ENCODE results near the gene CYRIA. TPM values are rescaled to one million over a fixed set of nuclear protein-coding genes. Genes with fewer than 3 reads are reported as not detected.

Gene CYRIA
- 1 to 10 TPM; 1.3 TPM for total RNA-seq
- 5.8 TPM for polyA plus RNA-seq (2013, experiment 1 of 2)
- 3.5 TPM for polyA plus RNA-seq (2013, experiment 2 of 2)
- total RNA-seq = 0.12 to 31.8 (median 1.4) reads per million in 172 experiments

DNA sequence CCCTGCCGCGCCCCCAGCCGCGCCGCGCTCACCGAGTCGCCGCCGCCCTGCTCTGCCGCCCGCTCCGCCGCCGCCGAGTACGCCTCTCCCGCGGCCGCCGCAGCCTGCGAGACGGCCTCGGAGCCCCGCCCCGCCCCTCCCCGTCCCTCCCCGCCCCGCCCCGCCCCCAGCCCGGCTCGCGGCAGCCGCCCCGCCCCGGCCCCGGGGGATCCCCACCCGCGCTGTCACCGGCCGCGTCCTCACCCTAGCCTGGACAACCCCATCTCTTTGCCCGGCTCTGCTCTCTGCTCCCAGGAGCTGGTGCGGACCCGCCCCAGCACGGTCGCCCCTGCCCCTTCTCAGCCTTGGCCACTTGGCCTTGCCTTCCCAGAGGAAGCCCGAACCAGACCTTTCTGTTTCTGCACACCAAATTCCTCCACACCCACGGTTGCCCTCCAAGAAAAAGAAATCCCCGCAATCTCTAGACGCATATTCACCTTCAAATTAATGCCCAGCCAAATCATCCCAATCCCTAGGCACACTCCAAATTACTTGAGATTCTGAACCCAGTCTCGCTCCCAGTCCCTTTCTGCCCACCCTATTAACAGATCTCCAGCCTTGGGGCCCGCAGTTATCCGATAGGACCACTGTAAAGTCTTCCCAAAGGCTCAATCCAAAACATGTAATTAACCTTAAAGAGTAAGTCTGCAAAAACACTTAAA lies at the start of gene CYRIA:
CYRIA (minus strand) TSS at position 87 of the 701 bp plus-strand sequence. CDS start 77,715 bp downstream, outside the sequence.
- intact Hi-C loops (cut with DNase I, micrococcal nuclease) = no loop called here
- CTCF ChIA-PET = no interaction called here
- H3K27me3 ChIP-seq (ENCODE audit: control insufficient read depth in 1 of 2, insufficient read depth in 2 of 2, low read length in 2 of 2) = peaks cover 30 to 31% of the 10 kb centered on the region in 2 experiments
- peaks cover 56% of the 10 kb centered on the region for H3K27me3 Mint-ChIP-seq
- peaks cover 21% of the 10 kb centered on the region for H3K4me1 Mint-ChIP-seq (ENCODE audit: low read depth)
- H3K4me1 ChIP-seq (ENCODE audit: insufficient read depth, low read length) = peaks cover 25% of the 10 kb centered on the region
- no peak within 1 kb of the TSS for H3K27ac ChIP-seq (ENCODE audit: low read depth in 1 of 2, low read length in 2 of 2)
- H3K4me3 ChIP-seq (ENCODE audit: low read length) = peak within 1 kb of the TSS; percentile 54
- H3K36me3 Mint-ChIP-seq (ENCODE audit: low read depth) = no peaks in the 10 kb centered on the region
- POLR2A ChIA-PET = interaction anchor here (1.2 kb wide), 1 partner anchor 44 kb away, joined by 3 read pairs; no protein-coding TSS in a partner anchor
- no peaks in the 10 kb centered on the region for H3K9me3 Mint-ChIP-seq
- peak within 1 kb of the TSS; percentile 73 for H3K27ac Mint-ChIP-seq
- TF ChIP-seq, protein P1, sequence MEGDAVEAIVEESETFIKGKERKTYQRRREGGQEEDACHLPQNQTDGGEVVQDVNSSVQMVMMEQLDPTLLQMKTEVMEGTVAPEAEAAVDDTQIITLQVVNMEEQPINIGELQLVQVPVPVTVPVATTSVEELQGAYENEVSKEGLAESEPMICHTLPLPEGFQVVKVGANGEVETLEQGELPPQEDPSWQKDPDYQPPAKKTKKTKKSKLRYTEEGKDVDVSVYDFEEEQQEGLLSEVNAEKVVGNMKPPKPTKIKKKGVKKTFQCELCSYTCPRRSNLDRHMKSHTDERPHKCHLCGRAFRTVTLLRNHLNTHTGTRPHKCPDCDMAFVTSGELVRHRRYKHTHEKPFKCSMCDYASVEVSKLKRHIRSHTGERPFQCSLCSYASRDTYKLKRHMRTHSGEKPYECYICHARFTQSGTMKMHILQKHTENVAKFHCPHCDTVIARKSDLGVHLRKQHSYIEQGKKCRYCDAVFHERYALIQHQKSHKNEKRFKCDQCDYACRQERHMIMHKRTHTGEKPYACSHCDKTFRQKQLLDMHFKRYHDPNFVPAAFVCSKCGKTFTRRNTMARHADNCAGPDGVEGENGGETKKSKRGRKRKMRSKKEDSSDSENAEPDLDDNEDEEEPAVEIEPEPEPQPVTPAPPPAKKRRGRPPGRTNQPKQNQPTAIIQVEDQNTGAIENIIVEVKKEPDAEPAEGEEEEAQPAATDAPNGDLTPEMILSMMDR (IDR thresholded peaks at IDR 0.05) = no peak
- no peaks in the 10 kb centered on the region for H3K36me3 ChIP-seq (ENCODE audit: insufficient read depth, low read length)
- peak in 12 of 14 experiments; percentile 4 to 80 (median 32) for DNase-seq
- peak; percentile 79 for ATAC-seq (ENCODE audit: poor library complexity)
- peak within 1 kb of the TSS; percentile 84 for H3K4me3 Mint-ChIP-seq
- peaks cover 0 to 8% of the 10 kb centered on the region in 2 experiments for H3K9me3 ChIP-seq (ENCODE audit: control insufficient read depth in 1 of 2, insufficient read depth in 1 of 2, low read length in 2 of 2)

DNA sequence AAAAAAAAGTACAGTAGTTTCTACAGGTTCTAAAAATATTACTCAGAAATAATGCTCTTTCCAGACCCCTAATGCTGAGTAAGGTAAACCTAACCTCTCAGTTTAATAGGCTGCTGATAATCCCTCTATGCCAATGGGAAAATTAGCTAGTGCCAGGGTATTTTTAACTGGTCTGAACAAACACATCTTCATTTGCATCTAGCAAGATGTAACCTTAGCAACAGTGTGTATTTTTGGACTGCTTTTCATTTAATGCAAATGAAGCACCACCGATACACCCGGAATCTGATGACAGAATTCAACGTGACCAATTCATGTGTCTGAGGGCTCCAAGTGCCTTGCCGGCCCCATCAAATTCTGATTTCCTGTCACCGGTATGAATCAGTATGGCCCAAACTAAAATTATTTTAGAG lies 47.4 kb upstream of the CYRIA start:
- no peaks in the 10 kb centered on the region for H3K27me3 ChIP-seq (ENCODE audit: control insufficient read depth in 1 of 2, insufficient read depth in 2 of 2, low read length in 2 of 2)
- POLR2A ChIA-PET = no interaction called here
- no peaks in the 10 kb centered on the region for H3K9me3 ChIP-seq (ENCODE audit: control insufficient read depth in 1 of 2, insufficient read depth in 1 of 2, low read length in 2 of 2)
- CTCF ChIA-PET = no interaction called here
- H3K4me3 Mint-ChIP-seq = no peak overlapping the region
- peaks cover 4% of the 10 kb centered on the region for H3K27me3 Mint-ChIP-seq
- TF ChIP-seq, protein P1 (IDR thresholded peaks at IDR 0.05) = no peak
- intact Hi-C loops (cut with DNase I, micrococcal nuclease) = no loop called here
- H3K36me3 Mint-ChIP-seq (ENCODE audit: low read depth) = no peaks in the 10 kb centered on the region
- no peak for ATAC-seq (ENCODE audit: poor library complexity)
- H3K9me3 Mint-ChIP-seq = no peaks in the 10 kb centered on the region
- H3K4me1 ChIP-seq (ENCODE audit: insufficient read depth, low read length) = no peaks in the 10 kb centered on the region
- no peak overlapping the region for H3K4me3 ChIP-seq (ENCODE audit: low read length)
- H3K4me1 Mint-ChIP-seq (ENCODE audit: low read depth) = no peaks in the 10 kb centered on the region
- no peak overlapping the region for H3K27ac ChIP-seq (ENCODE audit: low read depth in 1 of 2, low read length in 2 of 2)
- no peaks in the 10 kb centered on the region for H3K36me3 ChIP-seq (ENCODE audit: insufficient read depth, low read length)
- H3K27ac Mint-ChIP-seq = no peak overlapping the region
- no peak for DNase-seq

DNA sequence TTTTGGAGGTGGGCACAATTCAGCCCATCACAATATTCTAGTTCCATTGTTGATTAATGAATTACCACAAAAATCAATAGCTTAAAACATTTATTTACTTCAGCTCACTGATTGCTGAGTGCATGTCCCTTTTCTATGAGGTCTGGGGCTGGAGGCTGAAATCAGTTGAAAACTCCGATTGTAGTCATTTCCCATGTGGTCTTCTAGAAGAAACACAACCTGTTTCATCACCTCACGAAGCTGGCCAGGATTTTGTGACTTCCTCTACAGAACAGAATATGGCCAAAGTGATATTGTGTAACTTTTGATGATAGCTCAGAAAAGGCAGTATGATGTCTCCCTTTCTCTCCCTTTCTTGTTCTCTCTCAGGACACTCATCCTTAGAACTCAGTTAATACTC lies 44.1 kb upstream of the CYRIA start:
- intact Hi-C loops (cut with DNase I, micrococcal nuclease) = no loop called here
- POLR2A ChIA-PET = no interaction called here
- DNase-seq = peak in 2 of 14 experiments; percentile 37 to 44
- H3K27me3 ChIP-seq (ENCODE audit: control insufficient read depth in 1 of 2, insufficient read depth in 2 of 2, low read length in 2 of 2) = peaks cover 0 to 5% of the 10 kb centered on the region in 2 experiments
- Mint-ChIP-seq H3K4me1 (ENCODE audit: low read depth) (no peaks in the 10 kb centered on the region), H3K27me3 (peaks cover 6% of the 10 kb centered on the region), H3K27ac (no peak overlapping the region), H3K9me3 (no peaks in the 10 kb centered on the region), H3K4me3 (no peak overlapping the region), H3K36me3 (ENCODE audit: low read depth) (no peaks in the 10 kb centered on the region)
- TF ChIP-seq, protein P1 (IDR thresholded peaks at IDR 0.05) = no peak
- ATAC-seq (ENCODE audit: poor library complexity) = no peak
- H3K4me1 ChIP-seq (ENCODE audit: insufficient read depth, low read length) = no peaks in the 10 kb centered on the region
- H3K36me3 ChIP-seq (ENCODE audit: insufficient read depth, low read length) = no peaks in the 10 kb centered on the region
- H3K4me3 ChIP-seq (ENCODE audit: low read length) = no peak overlapping the region
- H3K9me3 ChIP-seq (ENCODE audit: control insufficient read depth in 1 of 2, insufficient read depth in 1 of 2, low read length in 2 of 2) = no peaks in the 10 kb centered on the region
- CTCF ChIA-PET = no interaction called here
- H3K27ac ChIP-seq (ENCODE audit: low read depth in 1 of 2, low read length in 2 of 2) = no peak overlapping the region

Measured in CD4-positive, alpha-beta T cell (primary cell).